HCT116 (cell line): ENCODE results near the gene MAFG. TPM values are rescaled to one million over a fixed set of nuclear protein-coding genes. Genes with fewer than 3 reads are reported as not detected.
A peak's percentile ranks its signal among the peaks of the same experiment; 100 is the strongest.

Experiments used
- ATAC-seq: fragments of 200-7000 bp; cut with Tn5 transposase; 2 replicates; pipeline ENCODE4 v1.9.1; 2020; ENCODE audit warnings: mild to moderate bottlenecking, moderate library complexity
- BruUV-seq: library from RNA; stranded (reverse); fragments of 400-500 nt; replicated peaks from 2 replicates; lab custom pipeline; 2021; lab: Mats Ljungman, UMichigan
- CTCF ChIA-PET: fragments of 300-600 bp; sonication (Branson Sonifier 250); formaldehyde crosslinking; loops from one replicate; lab custom pipeline; 2021; ENCODE audit warnings: antibody characterized with exemption; lab: Charles Lee
- POLR2A ChIA-PET: fragments of 300-600, 350-600 bp; sonication (Branson Sonifier 250); formaldehyde crosslinking; loops from one replicate; lab custom pipeline; 2021; ENCODE audit warnings: antibody characterized with exemption; lab: Charles Lee
- RAD21 ChIA-PET, 2 experiments: fragments of 300-600 bp; sonication (Branson Sonifier 250); formaldehyde crosslinking; loops; one replicate each; lab custom pipeline; 2023; ENCODE audit warnings: low total read pairs in 2 of 2; ENCODE audit not compliant: uncharacterized antibody in 2 of 2, unreplicated experiment in 2 of 2, low non-redundant PET in 1 of 2; lab: Charles Lee
- DNase-seq: peaks from one replicate; pipeline ENCODE4 v3.0.0-alpha.2; 2010; ENCODE audit warnings: low read depth, low spot score
- H2AFZ ChIP-seq: fragments of 200-600 bp; shearing (Covaris generic), sonication (generic); 2 replicates; pipeline ENCODE4 v1.6.1; 2017; ENCODE audit warnings: low read depth, mixed run types, mixed read lengths, antibody characterized with exemption, low read length; ENCODE audit not compliant: poor library complexity, severe bottlenecking
- H3K27ac ChIP-seq: 2 replicates; pipeline ENCODE4 v1.5.1; 2012; ENCODE audit warnings: low read depth, low read length
- H3K27me3 ChIP-seq: fragments of 200-600 bp; sonication (generic); 2 replicates; pipeline ENCODE4 v1.6.1; 2016; ENCODE audit warnings: mixed run types, low read length, mixed read lengths; ENCODE audit not compliant: insufficient read depth
- H3K36me3 ChIP-seq, 2 experiments: fragments of 200-500 bp in 1 of 2; fragments of 200-600 bp in 1 of 2; sonication (Bioruptor generic) in 1 of 2; sonication (generic) in 1 of 2; 2 replicates each; pipeline versions ENCODE4 v1.5.1 to v1.6.1; 2014 to 2016; ENCODE audit warnings: low read length in 2 of 2, inconsistent platforms in 1 of 2, mixed read lengths in 1 of 2, mixed run types in 1 of 2; ENCODE audit not compliant: insufficient read depth in 2 of 2, control insufficient read depth in 1 of 2
- H3K4me1 ChIP-seq, 2 experiments: fragments of 200-600 bp in 1 of 2; sonication (generic) in 1 of 2; 2 replicates each; pipeline versions ENCODE4 v1.5.1 to v1.6.1; 2012 to 2017; ENCODE audit warnings: low read length in 2 of 2, inconsistent platforms in 1 of 2, mild to moderate bottlenecking in 1 of 2, mixed read lengths in 1 of 2, mixed run types in 1 of 2, moderate library complexity in 1 of 2; ENCODE audit not compliant: insufficient read depth in 2 of 2, control insufficient read depth in 1 of 2
- H3K4me2 ChIP-seq: fragments of 200-600 bp; sonication (generic); 2 replicates; pipeline ENCODE4 v1.6.1; 2017; ENCODE audit warnings: mixed run types, low read length, mixed read lengths
- H3K4me3 ChIP-seq, 2 experiments: fragments of 200-600 bp in 1 of 2; sonication (generic) in 1 of 2; replicated peaks in 1 of 2; 2 replicates each; pipeline ENCODE4 v1.5.1; 2011 to 2016; ENCODE audit warnings: low read length in 2 of 2, control low read depth in 1 of 2, low read depth in 1 of 2, mild to moderate bottlenecking in 1 of 2, mixed read lengths in 1 of 2, mixed run types in 1 of 2
- H3K79me2 ChIP-seq: fragments of 200-600 bp; sonication (generic); 2 replicates; pipeline ENCODE4 v1.6.1; 2017; ENCODE audit warnings: mild to moderate bottlenecking, mixed run types, low read length, moderate library complexity, mixed read lengths; ENCODE audit not compliant: insufficient read depth
- H3K9ac ChIP-seq: fragments of 200-600 bp; sonication (generic); 2 replicates; pipeline ENCODE4 v1.6.1; 2016; ENCODE audit warnings: low read length, mixed read lengths
- H3K9me2 ChIP-seq: fragments of 200-600 bp; sonication (generic), shearing (Covaris generic); 2 replicates; pipeline ENCODE4 v1.6.1; 2017; ENCODE audit warnings: mixed run types, mild to moderate bottlenecking, moderate library complexity; ENCODE audit not compliant: insufficient read depth
- H3K9me3 ChIP-seq, 2 experiments: fragments of 200-500 bp in 1 of 2; fragments of 200-600 bp in 1 of 2; sonication (Bioruptor generic) in 1 of 2; sonication (generic) in 1 of 2; 2 replicates each; pipeline ENCODE4 v1.6.1; 2014 to 2017; ENCODE audit warnings: low read length in 2 of 2, mixed read lengths in 2 of 2, inconsistent platforms in 1 of 2, low read depth in 1 of 2, mild to moderate bottlenecking in 1 of 2, mixed run types in 1 of 2, moderate library complexity in 1 of 2; ENCODE audit not compliant: control insufficient read depth in 1 of 2, insufficient read depth in 1 of 2
- H4K20me1 ChIP-seq: fragments of 200-600 bp; sonication (generic), shearing (Covaris generic); 2 replicates; pipeline ENCODE4 v1.6.1; 2017; ENCODE audit warnings: mixed run types, mild to moderate bottlenecking, moderate library complexity; ENCODE audit not compliant: insufficient read depth
- EGR1 ChIP-seq: IDR thresholded peaks from 2 replicates; pipeline ENCODE4 v1.6.1; 2012; ENCODE audit warnings: low read depth
- ELF1 ChIP-seq: IDR thresholded peaks from 2 replicates; pipeline ENCODE4 v1.6.1; 2012; ENCODE audit warnings: low read depth, borderline replicate concordance
- POLR2AphosphoS5 ChIP-seq: IDR thresholded peaks from 2 replicates; pipeline ENCODE4 v1.6.1; 2011; ENCODE audit warnings: mild to moderate bottlenecking, low read depth, low read length, moderate library complexity
- SRF ChIP-seq: IDR thresholded peaks from 2 replicates; pipeline ENCODE4 v1.6.1; 2012; ENCODE audit warnings: low read depth
- ZFX ChIP-seq: fragments of 450-650 bp; IDR thresholded peaks from 2 replicates; pipeline ENCODE4 v1.6.1; 2017
- intact Hi-C: fragments of 100-400 bp; cut with micrococcal nuclease; formaldehyde crosslinking; loops from 2 replicates; pipeline ENCODE4 v1.10.0; 2022
- total RNA-seq: library from RNA; stranded (reverse); gene quantifications from one replicate; pipeline ENCODE4 v1.2.1, GENCODE V29; 2021; ENCODE audit not compliant: unreplicated experiment

MAFG gene
- total RNA-seq, 1 experiment from 2014 or later = 46.8 TPM

GRCh38 chr17:81927152-81927652, 333 bp downstream of the MAFG start:
- no peaks in the 10 kb centered on the region for H3K9me3 ChIP-seq
- no peak for TF ChIP-seq ELF1
- TF ChIP-seq ZFX = peak; percentile 48
- ChIA-PET CTCF (interaction anchor here (0.7 to 2.1 kb wide), 10 partner anchors 9 to 111 kb away, joined by 4 to 7 read pairs (median 5); partner anchors contain the start of genes CENPX, DCXR and LRRC45), RAD21 (interaction anchor here in 1 of 2 experiments (0.7 kb wide), 2 partner anchors 51 to 68 kb away, joined by 3 read pairs; no protein-coding TSS in a partner anchor), POLR2A (interaction anchor here (0.7 to 4.6 kb wide), 4 partner anchors 10 to 214 kb away, joined by 3 to 18 read pairs (median 6); partner anchors contain the start of genes CENPX, LRRC45 and PYCR1)
- no peaks in the 10 kb centered on the region for H3K9me2 ChIP-seq
- H3K27ac ChIP-seq = peak overlapping the region; percentile 97
- intact Hi-C loops = loop anchor here (5.0 kb wide), 1 partner anchor 55 kb away; the partner anchor contains the start of gene ARHGDIA
- no peak for DNase-seq
- H3K4me2 ChIP-seq = peak overlapping the region; percentile 95
- H3K4me3 ChIP-seq = peak overlapping the region; percentile 89 to 93
- H3K36me3 ChIP-seq = peaks cover 2 to 9% of the 10 kb centered on the region in 2 experiments; a peak in 2 of 4 replicates
- H3K4me1 ChIP-seq = peaks cover 41 to 72% of the 10 kb centered on the region in 2 experiments
- peak; percentile 14; the same call in 1 of the 2 replicates for ATAC-seq
- no TSS peak for BruUV-seq
- H2AFZ ChIP-seq = no peak overlapping the region
- peaks cover 55% of the 10 kb centered on the region for H3K79me2 ChIP-seq
- no peaks in the 10 kb centered on the region for H3K27me3 ChIP-seq
- peak overlapping the region; percentile 91 for H3K9ac ChIP-seq
- H4K20me1 ChIP-seq = no peaks in the 10 kb centered on the region

- intact Hi-C loops = loop anchor here (5.0 kb wide), 1 partner anchor 54 kb away; the partner anchor contains the start of gene ARHGDIA
- BruUV-seq = TSS peak; percentile 38
- Histone ChIP-seq H3K79me2 (peaks cover 61% of the 10 kb centered on the region), H3K9ac (peak overlapping the region; percentile 91), H3K36me3 (peaks cover 6 to 14% of the 10 kb centered on the region in 2 experiments; a peak in 3 of 4 replicates), H3K4me1 (peaks cover 41 to 66% of the 10 kb centered on the region in 2 experiments), H3K27ac (peak overlapping the region; percentile 97), H3K9me3 (no peaks in the 10 kb centered on the region), H3K4me3 (peak overlapping the region; percentile 89 to 93), H2AFZ (no peak overlapping the region), H3K9me2 (no peaks in the 10 kb centered on the region), H4K20me1 (no peaks in the 10 kb centered on the region), H3K4me2 (peak overlapping the region; percentile 84), H3K27me3 (no peaks in the 10 kb centered on the region)
- ChIA-PET RAD21 (interaction anchor here in 1 of 2 experiments (0.9 to 1.0 kb wide), 2 partner anchors 14 to 27 kb away, joined by 3 to 4 read pairs; no protein-coding TSS in a partner anchor), POLR2A (interaction anchor here (0.8 to 4.6 kb wide), 6 partner anchors 10 to 66 kb away, joined by 3 to 18 read pairs (median 4); partner anchors contain the start of genes P4HB and PYCR1), CTCF (interaction anchor here (1.0 to 2.1 kb wide), 5 partner anchors 10 to 111 kb away, joined by 3 to 7 read pairs (median 5); partner anchors contain the start of gene DCXR)
- DNase-seq = peak; percentile 47
- no peak for TF ChIP-seq SRF
- TF ChIP-seq EGR1 = no peak
- TF ChIP-seq POLR2AphosphoS5 = peak; percentile 48; the same call in 1 of the 2 replicates
- peak; percentile 42 for ATAC-seq
Observed at GRCh38 chr17:81926451-81927151, 934 bp downstream of the MAFG start.
